GM23338 (cell line): ENCODE measurements around the gene TUBA4B. TPM values are rescaled to one million over a fixed set of nuclear protein-coding genes. Genes with fewer than 3 reads are reported as not detected.

Experiments
- ATAC-seq: fragments of 200-7000 bp; cut with Tn5 transposase; 3 replicates; pipeline ENCODE4 v1.9.1; 2020
- DNase-seq: peaks from one replicate; pipeline ENCODE4 v3.0.0-alpha.2; 2015; ENCODE audit warnings: low spot score
- H2AFZ ChIP-seq: fragments of 200-600 bp; sonication (generic); 2 replicates; pipeline ENCODE4 v1.8.0; 2016; ENCODE audit warnings: antibody characterized with exemption, mild to moderate bottlenecking, moderate library complexity
- H3F3A ChIP-seq: fragments of 200-600 bp; sonication (generic); replicated peaks from 2 replicates; pipeline ENCODE4 v1.8.0; 2017; ENCODE audit warnings: antibody characterized with exemption, mixed run types, low read depth
- H3K27ac ChIP-seq: fragments of 200-600 bp; sonication (generic); 2 replicates; pipeline ENCODE4 v1.6.1; 2016; ENCODE audit warnings: low read depth
- H3K27me3 ChIP-seq: fragments of 200-600 bp; sonication (generic); 2 replicates; pipeline ENCODE4 v1.8.0; 2016; ENCODE audit warnings: mild to moderate bottlenecking, mixed run types, moderate library complexity; ENCODE audit not compliant: insufficient read depth
- H3K36me3 ChIP-seq: fragments of 200-600 bp; sonication (generic); 2 replicates; pipeline ENCODE4 v1.8.0; 2016; ENCODE audit warnings: mild to moderate bottlenecking; ENCODE audit not compliant: insufficient read depth
- H3K4me1 ChIP-seq: fragments of 200-600 bp; sonication (generic); 2 replicates; pipeline ENCODE4 v1.8.0; 2016; ENCODE audit warnings: mild to moderate bottlenecking, moderate library complexity; ENCODE audit not compliant: insufficient read depth
- H3K4me2 ChIP-seq: fragments of 200-600 bp; sonication (generic); 2 replicates; pipeline ENCODE4 v1.7.1; 2017; ENCODE audit warnings: mixed run types
- H3K4me3 ChIP-seq: fragments of 200-600 bp; sonication (generic); 2 replicates; pipeline ENCODE4 v1.6.1; 2016; ENCODE audit warnings: mixed run types
- H3K79me2 ChIP-seq: fragments of 200-600 bp; sonication (generic); replicated peaks from 2 replicates; pipeline ENCODE4 v1.8.0; 2017; ENCODE audit warnings: mild to moderate bottlenecking; ENCODE audit not compliant: insufficient read depth
- H3K9me2 ChIP-seq: fragments of 200-600 bp; sonication (generic); 2 replicates; pipeline ENCODE4 v1.8.0; 2017; ENCODE audit not compliant: insufficient read depth
- H4K20me1 ChIP-seq: fragments of 200-600 bp; sonication (generic); replicated peaks from 2 replicates; pipeline ENCODE4 v1.8.0; 2017; ENCODE audit warnings: mild to moderate bottlenecking; ENCODE audit not compliant: insufficient read depth
- H3K27ac Mint-ChIP-seq: 2 replicates; pipeline ENCODE4 v1.8.0; 2020; ENCODE audit warnings: inconsistent platforms, mild to moderate bottlenecking, moderate library complexity, mixed read lengths
- H3K27me3 Mint-ChIP-seq: 3 replicates; pipeline ENCODE4 v1.8.0; 2022; ENCODE audit warnings: low read depth, mild to moderate bottlenecking, moderate library complexity, mixed read lengths, inconsistent platforms; ENCODE audit not compliant: insufficient read depth, poor library complexity
- H3K36me3 Mint-ChIP-seq: 3 replicates; pipeline ENCODE4 v1.8.0; 2021; ENCODE audit warnings: low read depth, mild to moderate bottlenecking, inconsistent platforms, moderate library complexity, mixed read lengths
- H3K4me1 Mint-ChIP-seq: 3 replicates; pipeline ENCODE4 v1.8.0; 2020; ENCODE audit warnings: mild to moderate bottlenecking, inconsistent platforms, mixed read lengths
- H3K4me3 Mint-ChIP-seq: 3 replicates; pipeline ENCODE4 v1.8.0; 2021; ENCODE audit warnings: moderate library complexity, mild to moderate bottlenecking, inconsistent platforms, mixed read lengths
- H3K9me3 Mint-ChIP-seq: 3 replicates; pipeline ENCODE4 v1.8.0; 2020; ENCODE audit warnings: moderate library complexity, mild to moderate bottlenecking, inconsistent platforms, mixed read lengths
- CREB1 ChIP-seq: fragments of 250-450 bp; sonication (Bioruptor Pico); IDR thresholded peaks from 2 replicates; pipeline ENCODE4 v1.5.0; 2020; ENCODE audit warnings: low read depth, mild to moderate bottlenecking, moderate library complexity
- EZH2 ChIP-seq: fragments of 200-600 bp; sonication (generic); IDR thresholded peaks from one replicate; pipeline ENCODE4 v1.8.0; 2017; ENCODE audit warnings: antibody characterized with exemption, mild to moderate bottlenecking, low read depth; ENCODE audit not compliant: unreplicated experiment
- EZH2phosphoT487 ChIP-seq: fragments of 200-600 bp; sonication (generic); IDR thresholded peaks from one replicate; pipeline ENCODE4 v1.8.1; 2018; ENCODE audit warnings: antibody characterized with exemption; ENCODE audit not compliant: unreplicated experiment
- JUNB ChIP-seq: IDR thresholded peaks from one replicate; pipeline ENCODE4 v1.6.1; 2016; ENCODE audit warnings: antibody characterized with exemption; ENCODE audit not compliant: unreplicated experiment
- NANOG ChIP-seq: IDR thresholded peaks from 2 replicates; pipeline ENCODE4 v1.6.1; 2016; ENCODE audit warnings: antibody characterized with exemption, borderline replicate concordance
- POLR2AphosphoS5 ChIP-seq: IDR thresholded peaks from 2 replicates; pipeline ENCODE4 v1.6.1; 2016; ENCODE audit warnings: antibody characterized with exemption, low read depth
- ZNF114 ChIP-seq: fragments of 250-450 bp; sonication (Bioruptor Pico); IDR thresholded peaks from 2 replicates; pipeline ENCODE4 v1.5.0; 2020; ENCODE audit warnings: mild to moderate bottlenecking, moderate library complexity
- ZNF331 ChIP-seq: fragments of 250-450 bp; sonication (Bioruptor Pico); IDR thresholded peaks from 2 replicates; pipeline ENCODE4 v1.5.0; 2020; ENCODE audit warnings: low read depth, mild to moderate bottlenecking, moderate library complexity
- polyA plus RNA-seq: library from polyadenylated mRNA; unstranded; fragments of >200 nt; fragmentation: Nextera tagmentation; extraction: Ambion mirVana; gene quantifications from 2 replicates; pipeline ENCODE4 v1.2.1, GENCODE V29; 2016
- total RNA-seq: library from RNA; depleted of rRNA; stranded (reverse); fragments of >200 nt; shearing (Covaris generic); gene quantifications from 2 replicates; pipeline ENCODE4 v1.2.3, GENCODE V29; 2014
- TF ChIP-seq, protein P1 (sequence below): IDR thresholded peaks from one replicate; pipeline ENCODE4 v1.6.1; 2018; ENCODE audit warnings: antibody characterized with exemption; ENCODE audit not compliant: unreplicated experiment
- TF ChIP-seq, protein P2 (sequence below), 2 experiments: fragments of 200-600 bp in 1 of 2; sonication (generic) in 1 of 2; conservative IDR thresholded peaks; 2 replicates each; pipeline versions ENCODE4 v1.5.1 to v1.6.1; 2016 to 2017; ENCODE audit warnings: antibody characterized with exemption in 2 of 2, low read depth in 2 of 2, mild to moderate bottlenecking in 2 of 2, moderate library complexity in 1 of 2
- TF ChIP-seq, protein P3 (sequence below): IDR thresholded peaks from 2 replicates; pipeline ENCODE4 v1.6.1; 2016; ENCODE audit warnings: antibody characterized with exemption

TUBA4B gene
- total and polyA plus RNA-seq, 2 experiments from 2014 or later: 0.14 TPM; not detected in 1

GRCh38 chr2:219291394-219291793 is 38.4 kb downstream of the TUBA4B start:
- ATAC-seq: no peak
- Mint-ChIP-seq H3K4me1 (peaks cover 8% of the 10 kb centered on the region; the same call in 2 of the 3 replicates), H3K4me3 (no peak overlapping the region), H3K27ac (no peak overlapping the region), H3K36me3 (no peaks in the 10 kb centered on the region; the same call in 2 of the 3 replicates), H3K9me3 (no peaks in the 10 kb centered on the region; the same call in 1 of the 3 replicates), H3K27me3 (peaks cover 26% of the 10 kb centered on the region)
- Histone ChIP-seq H3F3A (peaks cover 5% of the 10 kb centered on the region; the same call in 1 of the 2 replicates), H3K36me3 (no peaks in the 10 kb centered on the region), H3K27ac (no peak overlapping the region), H3K4me2 (no peak overlapping the region), H3K9me2 (no peaks in the 10 kb centered on the region), H3K4me3 (no peak overlapping the region), H2AFZ (no peak overlapping the region), H4K20me1 (no peaks in the 10 kb centered on the region; the same call in 1 of the 2 replicates), H3K79me2 (no peaks in the 10 kb centered on the region), H3K4me1 (peaks cover 3% of the 10 kb centered on the region; the same call in 1 of the 2 replicates), H3K27me3 (peaks cover 19% of the 10 kb centered on the region)
- TF ChIP-seq ZNF114 (CRISPR knock-in tag): no peak
- no peak for TF ChIP-seq EZH2phosphoT487
- TF ChIP-seq, protein P1, sequence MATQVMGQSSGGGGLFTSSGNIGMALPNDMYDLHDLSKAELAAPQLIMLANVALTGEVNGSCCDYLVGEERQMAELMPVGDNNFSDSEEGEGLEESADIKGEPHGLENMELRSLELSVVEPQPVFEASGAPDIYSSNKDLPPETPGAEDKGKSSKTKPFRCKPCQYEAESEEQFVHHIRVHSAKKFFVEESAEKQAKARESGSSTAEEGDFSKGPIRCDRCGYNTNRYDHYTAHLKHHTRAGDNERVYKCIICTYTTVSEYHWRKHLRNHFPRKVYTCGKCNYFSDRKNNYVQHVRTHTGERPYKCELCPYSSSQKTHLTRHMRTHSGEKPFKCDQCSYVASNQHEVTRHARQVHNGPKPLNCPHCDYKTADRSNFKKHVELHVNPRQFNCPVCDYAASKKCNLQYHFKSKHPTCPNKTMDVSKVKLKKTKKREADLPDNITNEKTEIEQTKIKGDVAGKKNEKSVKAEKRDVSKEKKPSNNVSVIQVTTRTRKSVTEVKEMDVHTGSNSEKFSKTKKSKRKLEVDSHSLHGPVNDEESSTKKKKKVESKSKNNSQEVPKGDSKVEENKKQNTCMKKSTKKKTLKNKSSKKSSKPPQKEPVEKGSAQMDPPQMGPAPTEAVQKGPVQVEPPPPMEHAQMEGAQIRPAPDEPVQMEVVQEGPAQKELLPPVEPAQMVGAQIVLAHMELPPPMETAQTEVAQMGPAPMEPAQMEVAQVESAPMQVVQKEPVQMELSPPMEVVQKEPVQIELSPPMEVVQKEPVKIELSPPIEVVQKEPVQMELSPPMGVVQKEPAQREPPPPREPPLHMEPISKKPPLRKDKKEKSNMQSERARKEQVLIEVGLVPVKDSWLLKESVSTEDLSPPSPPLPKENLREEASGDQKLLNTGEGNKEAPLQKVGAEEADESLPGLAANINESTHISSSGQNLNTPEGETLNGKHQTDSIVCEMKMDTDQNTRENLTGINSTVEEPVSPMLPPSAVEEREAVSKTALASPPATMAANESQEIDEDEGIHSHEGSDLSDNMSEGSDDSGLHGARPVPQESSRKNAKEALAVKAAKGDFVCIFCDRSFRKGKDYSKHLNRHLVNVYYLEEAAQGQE: no peak
- no peak for TF ChIP-seq JUNB
- TF ChIP-seq, protein P2, sequence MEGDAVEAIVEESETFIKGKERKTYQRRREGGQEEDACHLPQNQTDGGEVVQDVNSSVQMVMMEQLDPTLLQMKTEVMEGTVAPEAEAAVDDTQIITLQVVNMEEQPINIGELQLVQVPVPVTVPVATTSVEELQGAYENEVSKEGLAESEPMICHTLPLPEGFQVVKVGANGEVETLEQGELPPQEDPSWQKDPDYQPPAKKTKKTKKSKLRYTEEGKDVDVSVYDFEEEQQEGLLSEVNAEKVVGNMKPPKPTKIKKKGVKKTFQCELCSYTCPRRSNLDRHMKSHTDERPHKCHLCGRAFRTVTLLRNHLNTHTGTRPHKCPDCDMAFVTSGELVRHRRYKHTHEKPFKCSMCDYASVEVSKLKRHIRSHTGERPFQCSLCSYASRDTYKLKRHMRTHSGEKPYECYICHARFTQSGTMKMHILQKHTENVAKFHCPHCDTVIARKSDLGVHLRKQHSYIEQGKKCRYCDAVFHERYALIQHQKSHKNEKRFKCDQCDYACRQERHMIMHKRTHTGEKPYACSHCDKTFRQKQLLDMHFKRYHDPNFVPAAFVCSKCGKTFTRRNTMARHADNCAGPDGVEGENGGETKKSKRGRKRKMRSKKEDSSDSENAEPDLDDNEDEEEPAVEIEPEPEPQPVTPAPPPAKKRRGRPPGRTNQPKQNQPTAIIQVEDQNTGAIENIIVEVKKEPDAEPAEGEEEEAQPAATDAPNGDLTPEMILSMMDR (conservative IDR thresholded peaks at IDR 0.05; ENCODE audit: low read depth in 2 of 2): no peak
- no peak for TF ChIP-seq POLR2AphosphoS5
- TF ChIP-seq, protein P3, sequence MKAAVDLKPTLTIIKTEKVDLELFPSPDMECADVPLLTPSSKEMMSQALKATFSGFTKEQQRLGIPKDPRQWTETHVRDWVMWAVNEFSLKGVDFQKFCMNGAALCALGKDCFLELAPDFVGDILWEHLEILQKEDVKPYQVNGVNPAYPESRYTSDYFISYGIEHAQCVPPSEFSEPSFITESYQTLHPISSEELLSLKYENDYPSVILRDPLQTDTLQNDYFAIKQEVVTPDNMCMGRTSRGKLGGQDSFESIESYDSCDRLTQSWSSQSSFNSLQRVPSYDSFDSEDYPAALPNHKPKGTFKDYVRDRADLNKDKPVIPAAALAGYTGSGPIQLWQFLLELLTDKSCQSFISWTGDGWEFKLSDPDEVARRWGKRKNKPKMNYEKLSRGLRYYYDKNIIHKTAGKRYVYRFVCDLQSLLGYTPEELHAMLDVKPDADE: no peak
- DNase-seq: no peak

- Mint-ChIP-seq H3K4me3 (no peak overlapping the region), H3K4me1 (peaks cover 3% of the 10 kb centered on the region; the same call in 1 of the 3 replicates), H3K36me3 (no peaks in the 10 kb centered on the region; the same call in 2 of the 3 replicates), H3K27me3 (peaks cover 27% of the 10 kb centered on the region), H3K27ac (no peak overlapping the region), H3K9me3 (no peaks in the 10 kb centered on the region; the same call in 1 of the 3 replicates)
- Histone ChIP-seq H3K79me2 (no peaks in the 10 kb centered on the region), H3F3A (peaks cover 5% of the 10 kb centered on the region; the same call in 1 of the 2 replicates), H3K4me1 (peaks cover 3% of the 10 kb centered on the region; the same call in 1 of the 2 replicates), H2AFZ (no peak overlapping the region), H3K27me3 (peaks cover 19% of the 10 kb centered on the region), H3K9me2 (no peaks in the 10 kb centered on the region), H3K4me3 (no peak overlapping the region), H3K27ac (no peak overlapping the region), H3K4me2 (no peak overlapping the region), H4K20me1 (no peaks in the 10 kb centered on the region; the same call in 1 of the 2 replicates), H3K36me3 (no peaks in the 10 kb centered on the region)
- ATAC-seq (no peak), DNase-seq (no peak)
- no peak for TF ChIP-seq ZNF331 (CRISPR knock-in tag)
- TF ChIP-seq EZH2: no peak
- TF ChIP-seq EZH2phosphoT487: no peak
- TF ChIP-seq, protein P1: no peak
- TF ChIP-seq NANOG: no peak
- TF ChIP-seq CREB1: no peak
- no peak for TF ChIP-seq JUNB
These were observed 39.0 kb downstream of the TUBA4B start for GRCh38 chr2:219291910-219292490.
